GM23248 (cell line): ENCODE measurements around the gene PRF1. TPM values are rescaled to one million over a fixed set of nuclear protein-coding genes. Genes with fewer than 3 reads are reported as not detected.

Experiments
- DNase-seq: peaks from one replicate; pipeline ENCODE4 v3.0.0-alpha.2; 2015
- H2AFZ ChIP-seq: fragments of 200-600 bp; sonication (generic); 2 replicates; pipeline ENCODE4 v1.6.1; 2016; ENCODE audit warnings: antibody characterized with exemption
- H3F3A ChIP-seq: fragments of 200-600 bp; sonication (generic); 2 replicates; pipeline ENCODE4 v1.6.1; 2016; ENCODE audit warnings: mild to moderate bottlenecking, antibody characterized with exemption, mixed run types; ENCODE audit not compliant: insufficient read depth
- H3K27ac ChIP-seq: fragments of 200-600 bp; sonication (generic); 2 replicates; pipeline ENCODE4 v1.5.1; 2016; ENCODE audit warnings: mild to moderate bottlenecking
- H3K27me3 ChIP-seq: fragments of 200-600 bp; sonication (generic); replicated peaks from 2 replicates; pipeline ENCODE4 v1.6.1; 2016; ENCODE audit warnings: mild to moderate bottlenecking; ENCODE audit not compliant: insufficient read depth
- H3K36me3 ChIP-seq: fragments of 200-600 bp; sonication (generic); 2 replicates; pipeline ENCODE4 v1.6.1; 2016; ENCODE audit warnings: low read depth, mild to moderate bottlenecking
- H3K4me1 ChIP-seq: fragments of 200-600 bp; sonication (generic); 2 replicates; pipeline ENCODE4 v1.6.1; 2016; ENCODE audit warnings: mild to moderate bottlenecking; ENCODE audit not compliant: insufficient read depth
- H3K4me2 ChIP-seq: fragments of 200-600 bp; sonication (generic); one replicate; pipeline ENCODE4 v1.6.1; 2016; ENCODE audit warnings: mild to moderate bottlenecking; ENCODE audit not compliant: unreplicated experiment
- H3K4me3 ChIP-seq: fragments of 200-600 bp; sonication (generic); 2 replicates; pipeline ENCODE4 v1.5.1; 2016; ENCODE audit warnings: mild to moderate bottlenecking
- H3K79me2 ChIP-seq: fragments of 200-600 bp; sonication (generic); 2 replicates; pipeline ENCODE4 v1.6.1; 2016; ENCODE audit warnings: mild to moderate bottlenecking; ENCODE audit not compliant: insufficient read depth
- H3K9ac ChIP-seq: fragments of 200-600 bp; sonication (generic); 2 replicates; pipeline ENCODE4 v1.6.1; 2016; ENCODE audit warnings: mild to moderate bottlenecking
- H3K9me2 ChIP-seq: fragments of 200-600 bp; sonication (generic); 2 replicates; pipeline ENCODE4 v1.6.1; 2016; ENCODE audit warnings: mixed run types, mild to moderate bottlenecking, moderate library complexity; ENCODE audit not compliant: insufficient read depth
- H3K9me3 ChIP-seq: fragments of 200-600 bp; sonication (generic); one replicate; pipeline ENCODE4 v1.6.1; 2017; ENCODE audit warnings: low read depth
- H4K20me1 ChIP-seq: fragments of 200-600 bp; sonication (generic); 2 replicates; pipeline ENCODE4 v1.6.0; 2016; ENCODE audit not compliant: insufficient read depth
- EZH2 ChIP-seq: fragments of 200-600 bp; sonication (generic); IDR thresholded peaks from 2 replicates; pipeline ENCODE4 v1.6.1; 2018; ENCODE audit warnings: antibody characterized with exemption, mild to moderate bottlenecking; ENCODE audit not compliant: insufficient read depth, poor library complexity, severe bottlenecking
- EZH2phosphoT487 ChIP-seq: fragments of 200-600 bp; sonication (generic); IDR thresholded peaks from 2 replicates; pipeline ENCODE4 v1.6.1; 2018; ENCODE audit warnings: antibody characterized with exemption, moderate library complexity, mild to moderate bottlenecking, low read depth; ENCODE audit not compliant: insufficient read depth
- WGBS, 2 experiments: methylation state at CpG; one replicate each; pipeline ENCODE4 v1.1.6; 2015 to 2017; ENCODE audit warnings: low lambda C conversion rate in 2 of 2, low coverage in 1 of 2; ENCODE audit errors: missing lambda C conversion rate in 2 of 2; 5-methylcytosine and 5-hydroxymethylcytosine counted together
- in situ Hi-C: fragments of 300-500 bp; cut with MboI; formaldehyde crosslinking; loops from 2 replicates; pipeline ENCODE4 v1.15.0; 2020
- polyA plus RNA-seq: library from polyadenylated mRNA; unstranded; fragments of >200 nt; fragmentation: Nextera tagmentation; extraction: Ambion mirVana; gene quantifications from 2 replicates; pipeline ENCODE4 v1.2.1, GENCODE V29; 2016
- total RNA-seq: library from RNA; depleted of rRNA; stranded (reverse); fragments of >200 nt; shearing (Covaris generic); gene quantifications from 2 replicates; pipeline ENCODE4 v1.2.3, GENCODE V29; 2014

PRF1 gene
- total and polyA plus RNA-seq, 2 experiments from 2014 or later, result not detected

GRCh38 chr10:70568113-70568512 is 34.4 kb downstream of the PRF1 start:
- Histone ChIP-seq H3K27ac (no peak overlapping the region), H3K4me3 (no peak overlapping the region), H3K27me3 (no peaks in the 10 kb centered on the region), H3K9ac (no peak overlapping the region), H3F3A (no peaks in the 10 kb centered on the region), H3K79me2 (no peaks in the 10 kb centered on the region), H3K36me3 (no peaks in the 10 kb centered on the region), H3K4me1 (no peaks in the 10 kb centered on the region), H3K9me3 (no peaks in the 10 kb centered on the region), H3K9me2 (no peaks in the 10 kb centered on the region), H4K20me1 (no peaks in the 10 kb centered on the region), H2AFZ (no peak overlapping the region), H3K4me2 (no peak overlapping the region)
- in situ Hi-C loops, result no loop called here
- TF ChIP-seq EZH2phosphoT487, result no peak
- no peak for TF ChIP-seq EZH2
- DNase-seq, result no peak
- WGBS, 2 experiments, result 82 to 83% methylated on average over 3 of the region's 3 CpGs

GRCh38 chr10:70567603-70568002 is 34.9 kb downstream of the PRF1 start:
- in situ Hi-C loops, result no loop called here
- TF ChIP-seq EZH2phosphoT487, result no peak
- no peak for TF ChIP-seq EZH2
- Histone ChIP-seq H3K4me2 (no peak overlapping the region), H3F3A (no peaks in the 10 kb centered on the region), H3K9me3 (no peaks in the 10 kb centered on the region), H3K4me1 (no peaks in the 10 kb centered on the region), H3K4me3 (no peak overlapping the region), H3K36me3 (no peaks in the 10 kb centered on the region), H4K20me1 (no peaks in the 10 kb centered on the region), H3K9ac (no peak overlapping the region), H3K27me3 (no peaks in the 10 kb centered on the region), H3K79me2 (no peaks in the 10 kb centered on the region), H3K9me2 (no peaks in the 10 kb centered on the region), H2AFZ (no peak overlapping the region), H3K27ac (no peak overlapping the region)
- 74 to 76% methylated on average over 4 of the region's 4 CpGs for WGBS, 2 experiments
- no peak for DNase-seq

DNA sequence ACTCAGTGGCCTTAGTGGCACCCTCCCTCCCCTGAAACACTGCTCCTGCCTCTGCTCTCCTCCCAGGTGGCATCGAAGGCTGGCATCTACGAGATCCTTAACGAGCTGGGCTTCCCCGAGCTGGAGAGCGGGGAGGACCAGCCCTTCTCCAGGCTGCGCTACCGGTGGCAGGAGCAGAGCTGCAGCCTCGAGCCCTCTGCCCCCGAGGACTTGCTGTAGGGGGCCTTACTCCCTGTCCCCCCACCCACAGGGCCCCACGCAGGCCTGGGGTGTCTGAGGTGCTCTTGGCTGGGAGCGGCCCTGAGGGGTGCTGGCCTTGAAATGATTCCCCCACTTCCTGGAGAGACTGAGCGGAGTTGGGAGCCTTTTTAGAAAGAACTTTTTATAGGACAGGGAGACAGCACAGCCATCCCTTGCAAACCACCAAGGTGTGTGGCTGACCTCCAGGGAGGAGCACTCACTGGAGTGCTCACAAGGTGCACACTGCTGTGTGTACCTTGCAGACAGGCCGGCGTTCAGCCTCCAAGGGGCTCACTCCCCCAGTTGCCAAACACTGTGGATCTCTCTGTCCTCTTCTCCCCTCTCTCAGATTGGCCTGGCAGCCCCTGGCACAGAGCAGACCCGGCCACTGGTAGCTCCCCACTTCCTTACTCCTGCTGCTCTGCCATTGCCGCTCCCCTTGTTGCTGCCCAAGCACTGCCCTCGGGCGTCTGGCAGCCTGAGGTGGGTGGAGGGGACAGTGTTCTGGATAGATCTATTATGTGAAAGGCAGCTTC is 35.8 kb downstream of the PRF1 start:
- H3K36me3 ChIP-seq, result no peaks in the 10 kb centered on the region
- no peak overlapping the region for H2AFZ ChIP-seq
- H3K9me3 ChIP-seq, result no peaks in the 10 kb centered on the region
- no peaks in the 10 kb centered on the region for H3K9me2 ChIP-seq
- no peaks in the 10 kb centered on the region for H3K27me3 ChIP-seq
- H3K9ac ChIP-seq, result no peak overlapping the region
- H4K20me1 ChIP-seq, result no peaks in the 10 kb centered on the region
- H3K27ac ChIP-seq, result no peak overlapping the region
- no peak overlapping the region for H3K4me3 ChIP-seq
- DNase-seq, result no peak
- no peaks in the 10 kb centered on the region for H3K4me1 ChIP-seq
- TF ChIP-seq EZH2 (no peak), EZH2phosphoT487 (no peak)
- no peaks in the 10 kb centered on the region for H3K79me2 ChIP-seq
- H3F3A ChIP-seq, result no peaks in the 10 kb centered on the region
- 66 to 75% methylated on average over 16 to 18 of the region's 18 CpGs for WGBS, 2 experiments
- no peak overlapping the region for H3K4me2 ChIP-seq
- in situ Hi-C loops, result no loop called here

- in situ Hi-C loops, result no loop called here
- no peak for DNase-seq
These were observed 36.7 kb downstream of the PRF1 start for GRCh38 chr10:70565556-70566514.

More at GRCh38 chr10:70565556-70566514, 36.7 kb downstream of the PRF1 start:
- H2AFZ ChIP-seq, result no peak overlapping the region
- H3K27me3 ChIP-seq, result no peaks in the 10 kb centered on the region
- H3K9ac ChIP-seq, result no peak overlapping the region
- no peaks in the 10 kb centered on the region for H3K4me1 ChIP-seq
- no peaks in the 10 kb centered on the region for H3K9me2 ChIP-seq
- H3K36me3 ChIP-seq, result no peaks in the 10 kb centered on the region
- no peaks in the 10 kb centered on the region for H3F3A ChIP-seq
- H3K4me3 ChIP-seq, result no peak overlapping the region
- no peak overlapping the region for H3K4me2 ChIP-seq
- H3K27ac ChIP-seq, result no peak overlapping the region
- WGBS, 2 experiments, result 77 to 80% methylated on average over 18 of the region's 18 CpGs
- TF ChIP-seq EZH2phosphoT487 (no peak), EZH2 (no peak)
- no peaks in the 10 kb centered on the region for H3K9me3 ChIP-seq
- H4K20me1 ChIP-seq, result no peaks in the 10 kb centered on the region
- H3K79me2 ChIP-seq, result no peaks in the 10 kb centered on the region
